T-helper 2 cell treated with Interferon-gamma antibody and Interleukin-4, amounts not matched to agents 5 μg/mL and 100 μg/mL, for 36 hours (primary cell): ENCODE data around the gene CDHR2.

Source experiments
- DNase-seq: peaks from one replicate; pipeline ENCODE4 v3.0.0; 2021; ENCODE audit warnings: low spot score
- H3K27ac Mint-ChIP-seq: one replicate; pipeline ENCODE4 v1.8.0; 2021; ENCODE audit warnings: mild to moderate bottlenecking, mixed read lengths
- H3K27me3 Mint-ChIP-seq: one replicate; pipeline ENCODE4 v1.8.0; 2021; ENCODE audit warnings: low read depth, mixed read lengths
- H3K36me3 Mint-ChIP-seq: one replicate; pipeline ENCODE4 v1.8.0; 2021; ENCODE audit warnings: low read depth, mixed read lengths
- H3K4me1 Mint-ChIP-seq: one replicate; pipeline ENCODE4 v1.8.0; 2021; ENCODE audit warnings: low read depth, mixed read lengths
- H3K4me3 Mint-ChIP-seq: one replicate; pipeline ENCODE4 v1.8.0; 2022; ENCODE audit warnings: mild to moderate bottlenecking, moderate library complexity, mixed read lengths
- H3K9me3 Mint-ChIP-seq: one replicate; pipeline ENCODE4 v1.8.0; 2021; ENCODE audit warnings: mixed read lengths

CDHR2 gene

DNA sequence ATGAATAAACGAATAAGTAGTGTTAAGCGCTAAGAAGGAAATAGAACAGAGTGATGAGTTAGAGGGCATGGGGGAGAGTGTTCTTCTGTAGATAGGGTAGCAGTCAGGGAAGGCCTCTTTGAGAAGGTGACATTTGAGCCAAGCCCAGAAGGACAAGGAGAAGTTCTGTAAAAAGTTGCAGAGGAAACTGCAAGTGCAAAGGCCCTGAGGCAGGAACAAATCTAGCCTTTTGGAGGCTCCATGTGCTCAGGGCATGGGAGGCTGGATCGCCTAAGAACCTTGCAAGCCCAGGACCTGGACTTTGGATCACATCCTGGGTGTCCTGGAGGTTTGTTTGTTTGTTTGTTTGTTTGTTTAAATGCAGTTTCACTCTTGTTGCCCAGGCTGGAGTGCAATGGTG is 89.3 kb downstream of the CDHR2 start:
- Mint-ChIP-seq H3K27ac (no peak overlapping the region), H3K4me3 (no peak overlapping the region), H3K9me3 (no peaks in the 10 kb centered on the region), H3K36me3 (no peaks in the 10 kb centered on the region), H3K4me1 (peaks cover 4% of the 10 kb centered on the region), H3K27me3 (peaks cover 33% of the 10 kb centered on the region)
- DNase-seq, result no peak

- Mint-ChIP-seq H3K27me3 (peaks cover 25% of the 10 kb centered on the region), H3K27ac (no peak overlapping the region), H3K36me3 (no peaks in the 10 kb centered on the region), H3K9me3 (no peaks in the 10 kb centered on the region), H3K4me1 (no peaks in the 10 kb centered on the region), H3K4me3 (no peak overlapping the region)
- DNase-seq, result no peak
Measured at GRCh38 chr5:176639208-176639607, 90.1 kb downstream of the CDHR2 start.

DNA sequence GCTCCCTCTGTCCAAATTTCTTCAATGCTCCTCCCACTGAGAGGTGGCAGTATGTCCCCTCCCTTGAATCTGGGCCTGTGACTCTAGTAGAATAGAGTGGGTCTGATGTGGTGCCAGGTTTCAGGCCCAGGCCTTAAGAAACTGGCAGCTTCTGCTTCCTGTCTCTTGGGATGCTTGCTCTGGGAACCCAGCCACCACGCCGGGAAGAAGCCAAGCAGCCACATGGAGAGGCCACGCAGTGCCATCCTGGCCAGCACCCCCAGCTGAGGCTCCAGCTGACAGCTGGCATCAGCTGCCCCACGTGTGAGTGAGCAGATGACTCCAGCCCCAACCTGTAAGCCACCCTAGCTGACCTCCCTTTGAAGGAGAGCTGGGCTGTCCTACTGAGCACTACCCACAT is 90.8 kb downstream of the CDHR2 start:
- no peak overlapping the region for H3K4me3 Mint-ChIP-seq
- H3K36me3 Mint-ChIP-seq, result no peaks in the 10 kb centered on the region
- DNase-seq, result no peak
- no peak overlapping the region for H3K27ac Mint-ChIP-seq
- H3K27me3 Mint-ChIP-seq, result peaks cover 20% of the 10 kb centered on the region
- H3K9me3 Mint-ChIP-seq, result no peaks in the 10 kb centered on the region
- no peaks in the 10 kb centered on the region for H3K4me1 Mint-ChIP-seq

- peaks cover 14% of the 10 kb centered on the region for H3K27me3 Mint-ChIP-seq
- no peak for DNase-seq
- H3K36me3 Mint-ChIP-seq, result no peaks in the 10 kb centered on the region
- no peaks in the 10 kb centered on the region for H3K4me1 Mint-ChIP-seq
- H3K27ac Mint-ChIP-seq, result no peak overlapping the region
- no peak overlapping the region for H3K4me3 Mint-ChIP-seq
- no peaks in the 10 kb centered on the region for H3K9me3 Mint-ChIP-seq
Measured at GRCh38 chr5:176640616-176641015, 91.5 kb downstream of the CDHR2 start.

GRCh38 chr5:176642675-176643490 is 93.7 kb downstream of the CDHR2 start:
- Mint-ChIP-seq H3K9me3 (no peaks in the 10 kb centered on the region), H3K27me3 (peaks cover 3% of the 10 kb centered on the region), H3K36me3 (no peaks in the 10 kb centered on the region), H3K4me1 (peaks cover 9% of the 10 kb centered on the region), H3K4me3 (no peak overlapping the region), H3K27ac (no peak overlapping the region)
- no peak for DNase-seq

- Mint-ChIP-seq H3K4me3 (no peak overlapping the region), H3K9me3 (no peaks in the 10 kb centered on the region), H3K27me3 (peaks cover 2% of the 10 kb centered on the region), H3K4me1 (peaks cover 13% of the 10 kb centered on the region), H3K36me3 (no peaks in the 10 kb centered on the region), H3K27ac (no peak overlapping the region)
- DNase-seq, result no peak
Measured at GRCh38 chr5:176643491-176644219, 94.5 kb downstream of the CDHR2 start.

DNA sequence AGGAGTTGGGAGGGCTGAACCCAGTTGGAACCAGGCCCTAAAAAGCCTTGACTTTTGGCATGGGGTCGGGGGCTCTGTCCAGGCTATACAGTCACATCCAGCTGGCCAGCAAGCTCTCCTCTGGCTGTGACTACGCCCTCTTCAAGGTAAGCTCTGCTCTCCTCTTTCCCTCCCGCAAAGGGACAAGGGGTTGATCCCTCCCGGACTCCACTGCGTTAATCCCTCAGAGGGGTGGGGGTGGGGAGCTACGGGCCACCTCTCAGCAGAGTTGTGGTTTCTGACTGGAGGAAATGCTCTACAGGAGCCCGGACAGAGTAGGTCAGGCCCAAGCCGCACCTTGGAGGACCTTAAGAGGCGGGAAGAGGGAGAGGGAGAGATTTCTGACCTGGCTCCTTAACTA is 95.2 kb downstream of the CDHR2 start:
- Mint-ChIP-seq H3K36me3 (peaks cover 2% of the 10 kb centered on the region), H3K27ac (no peak overlapping the region), H3K27me3 (no peaks in the 10 kb centered on the region), H3K9me3 (no peaks in the 10 kb centered on the region), H3K4me1 (peaks cover 19% of the 10 kb centered on the region), H3K4me3 (no peak overlapping the region)
- DNase-seq, result no peak

- H3K36me3 Mint-ChIP-seq, result peaks cover 2% of the 10 kb centered on the region
- peak overlapping the region; percentile 46 for H3K4me3 Mint-ChIP-seq
- H3K9me3 Mint-ChIP-seq, result no peaks in the 10 kb centered on the region
- peaks cover 24% of the 10 kb centered on the region for H3K4me1 Mint-ChIP-seq
- H3K27me3 Mint-ChIP-seq, result no peaks in the 10 kb centered on the region
- H3K27ac Mint-ChIP-seq, result no peak overlapping the region
- DNase-seq, result no peak
Measured at GRCh38 chr5:176644878-176645670, 95.9 kb downstream of the CDHR2 start.
